ENCODE results near the gene MAEL. TPM values are rescaled to one million over a fixed set of nuclear protein-coding genes. Genes with fewer than 3 reads are reported as not detected.

The MAEL gene
- total and polyA plus RNA-seq, 2 experiments from 2014 or later = 0.76 to 0.95 TPM

DNA sequence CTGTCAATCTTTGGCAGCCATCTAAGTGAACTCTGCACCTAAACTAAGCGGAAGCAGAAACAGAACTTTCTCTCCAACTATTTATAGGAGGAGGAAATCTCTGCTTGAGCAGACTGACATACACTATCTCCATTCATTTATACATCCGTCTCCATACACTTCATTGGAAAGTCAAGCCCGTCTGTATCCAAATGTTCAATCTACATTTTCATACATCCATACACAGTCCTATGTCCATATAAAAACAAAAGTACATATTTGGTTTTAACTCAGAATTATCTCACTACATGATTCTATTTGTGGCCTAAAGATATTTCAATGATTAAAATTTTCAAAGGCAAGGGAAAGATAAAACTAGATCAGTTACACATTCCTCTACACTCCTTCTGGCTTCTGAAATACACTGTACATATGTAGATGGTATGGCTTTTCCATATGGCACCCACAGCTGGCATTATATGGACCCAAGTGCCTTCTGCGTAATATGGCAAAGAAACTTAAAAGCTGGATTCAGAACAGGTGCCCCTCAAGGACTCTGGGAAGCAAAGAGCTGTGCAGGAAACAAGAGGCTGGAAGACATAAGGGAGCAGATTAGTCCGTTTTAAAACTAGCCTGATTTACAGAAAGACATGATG lies 49.2 kb upstream of the MAEL start:
- Histone ChIP-seq H3K36me3 (ENCODE audit: insufficient read depth) (no peaks in the 10 kb centered on the region), H3K27me3 (ENCODE audit: insufficient read depth) (no peaks in the 10 kb centered on the region), H3K9me2 (ENCODE audit: insufficient read depth) (no peaks in the 10 kb centered on the region), H3K4me3 (no peak overlapping the region), H3K4me2 (no peak overlapping the region), H3K79me2 (replicated peaks; ENCODE audit: insufficient read depth) (no peaks in the 10 kb centered on the region), H3F3A (replicated peaks; ENCODE audit: low read depth) (no peaks in the 10 kb centered on the region), H4K20me1 (replicated peaks; ENCODE audit: insufficient read depth) (no peaks in the 10 kb centered on the region), H3K4me1 (ENCODE audit: insufficient read depth) (0 out of 2 replicates have a peak, but pooled peaks cover under 1% of the 10 kb centered on the region), H2AFZ (no peak overlapping the region), H3K27ac (ENCODE audit: low read depth) (no peak overlapping the region)
- Mint-ChIP-seq H3K27ac (no peak overlapping the region), H3K36me3 (ENCODE audit: low read depth) (no peaks in the 10 kb centered on the region), H3K4me3 (no peak overlapping the region), H3K27me3 (ENCODE audit: insufficient read depth, low read depth, poor library complexity) (no peaks in the 10 kb centered on the region), H3K4me1 (peaks cover 3% of the 10 kb centered on the region; the same call in 2 of the 3 replicates), H3K9me3 (no peaks in the 10 kb centered on the region)
- TF ChIP-seq ZNF331 (CRISPR knock-in tag; IDR thresholded peaks at IDR 0.05; ENCODE audit: low read depth) (no peak), CREB1 (CRISPR knock-in tag; IDR thresholded peaks at IDR 0.05; ENCODE audit: low read depth) (no peak), EZH2phosphoT487 (IDR thresholded peaks at IDR 0.05; ENCODE audit: unreplicated experiment) (no peak), EZH2 (IDR thresholded peaks at IDR 0.05; ENCODE audit: low read depth, unreplicated experiment) (no peak), POLR2AphosphoS5 (IDR thresholded peaks at IDR 0.05; ENCODE audit: low read depth) (no peak), NANOG (IDR thresholded peaks at IDR 0.05; ENCODE audit: borderline replicate concordance) (no peak), JUNB (IDR thresholded peaks at IDR 0.05; ENCODE audit: unreplicated experiment) (no peak), STAT1 (IDR thresholded peaks at IDR 0.05; ENCODE audit: unreplicated experiment) (no peak), ZNF114 (CRISPR knock-in tag; IDR thresholded peaks at IDR 0.05) (no peak)
- TF ChIP-seq, protein P1, sequence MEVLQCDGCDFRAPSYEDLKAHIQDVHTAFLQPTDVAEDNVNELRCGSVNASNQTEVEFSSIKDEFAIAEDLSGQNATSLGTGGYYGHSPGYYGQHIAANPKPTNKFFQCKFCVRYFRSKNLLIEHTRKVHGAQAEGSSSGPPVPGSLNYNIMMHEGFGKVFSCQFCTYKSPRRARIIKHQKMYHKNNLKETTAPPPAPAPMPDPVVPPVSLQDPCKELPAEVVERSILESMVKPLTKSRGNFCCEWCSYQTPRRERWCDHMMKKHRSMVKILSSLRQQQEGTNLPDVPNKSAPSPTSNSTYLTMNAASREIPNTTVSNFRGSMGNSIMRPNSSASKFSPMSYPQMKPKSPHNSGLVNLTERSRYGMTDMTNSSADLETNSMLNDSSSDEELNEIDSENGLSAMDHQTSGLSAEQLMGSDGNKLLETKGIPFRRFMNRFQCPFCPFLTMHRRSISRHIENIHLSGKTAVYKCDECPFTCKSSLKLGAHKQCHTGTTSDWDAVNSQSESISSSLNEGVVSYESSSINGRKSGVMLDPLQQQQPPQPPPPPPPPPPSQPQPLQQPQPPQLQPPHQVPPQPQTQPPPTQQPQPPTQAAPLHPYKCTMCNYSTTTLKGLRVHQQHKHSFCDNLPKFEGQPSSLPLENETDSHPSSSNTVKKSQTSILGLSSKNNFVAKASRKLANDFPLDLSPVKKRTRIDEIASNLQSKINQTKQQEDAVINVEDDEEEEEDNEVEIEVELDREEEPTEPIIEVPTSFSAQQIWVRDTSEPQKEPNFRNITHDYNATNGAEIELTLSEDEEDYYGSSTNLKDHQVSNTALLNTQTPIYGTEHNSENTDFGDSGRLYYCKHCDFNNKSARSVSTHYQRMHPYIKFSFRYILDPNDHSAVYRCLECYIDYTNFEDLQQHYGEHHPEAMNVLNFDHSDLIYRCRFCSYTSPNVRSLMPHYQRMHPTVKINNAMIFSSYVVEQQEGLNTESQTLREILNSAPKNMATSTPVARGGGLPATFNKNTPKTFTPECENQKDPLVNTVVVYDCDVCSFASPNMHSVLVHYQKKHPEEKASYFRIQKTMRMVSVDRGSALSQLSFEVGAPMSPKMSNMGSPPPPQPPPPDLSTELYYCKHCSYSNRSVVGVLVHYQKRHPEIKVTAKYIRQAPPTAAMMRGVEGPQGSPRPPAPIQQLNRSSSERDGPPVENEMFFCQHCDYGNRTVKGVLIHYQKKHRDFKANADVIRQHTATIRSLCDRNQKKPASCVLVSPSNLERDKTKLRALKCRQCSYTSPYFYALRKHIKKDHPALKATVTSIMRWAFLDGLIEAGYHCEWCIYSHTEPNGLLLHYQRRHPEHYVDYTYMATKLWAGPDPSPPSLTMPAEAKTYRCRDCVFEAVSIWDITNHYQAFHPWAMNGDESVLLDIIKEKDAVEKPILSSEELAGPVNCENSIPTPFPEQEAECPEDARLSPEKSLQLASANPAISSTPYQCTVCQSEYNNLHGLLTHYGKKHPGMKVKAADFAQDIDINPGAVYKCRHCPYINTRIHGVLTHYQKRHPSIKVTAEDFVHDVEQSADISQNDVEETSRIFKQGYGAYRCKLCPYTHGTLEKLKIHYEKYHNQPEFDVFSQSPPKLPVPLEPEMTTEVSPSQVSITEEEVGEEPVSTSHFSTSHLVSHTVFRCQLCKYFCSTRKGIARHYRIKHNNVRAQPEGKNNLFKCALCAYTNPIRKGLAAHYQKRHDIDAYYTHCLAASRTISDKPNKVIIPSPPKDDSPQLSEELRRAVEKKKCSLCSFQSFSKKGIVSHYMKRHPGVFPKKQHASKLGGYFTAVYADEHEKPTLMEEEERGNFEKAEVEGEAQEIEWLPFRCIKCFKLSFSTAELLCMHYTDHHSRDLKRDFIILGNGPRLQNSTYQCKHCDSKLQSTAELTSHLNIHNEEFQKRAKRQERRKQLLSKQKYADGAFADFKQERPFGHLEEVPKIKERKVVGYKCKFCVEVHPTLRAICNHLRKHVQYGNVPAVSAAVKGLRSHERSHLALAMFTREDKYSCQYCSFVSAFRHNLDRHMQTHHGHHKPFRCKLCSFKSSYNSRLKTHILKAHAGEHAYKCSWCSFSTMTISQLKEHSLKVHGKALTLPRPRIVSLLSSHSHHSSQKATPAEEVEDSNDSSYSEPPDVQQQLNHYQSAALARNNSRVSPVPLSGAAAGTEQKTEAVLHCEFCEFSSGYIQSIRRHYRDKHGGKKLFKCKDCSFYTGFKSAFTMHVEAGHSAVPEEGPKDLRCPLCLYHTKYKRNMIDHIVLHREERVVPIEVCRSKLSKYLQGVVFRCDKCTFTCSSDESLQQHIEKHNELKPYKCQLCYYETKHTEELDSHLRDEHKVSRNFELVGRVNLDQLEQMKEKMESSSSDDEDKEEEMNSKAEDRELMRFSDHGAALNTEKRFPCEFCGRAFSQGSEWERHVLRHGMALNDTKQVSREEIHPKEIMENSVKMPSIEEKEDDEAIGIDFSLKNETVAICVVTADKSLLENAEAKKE (CRISPR knock-in tag; IDR thresholded peaks at IDR 0.05) = no peak
- TF ChIP-seq, protein P2, sequence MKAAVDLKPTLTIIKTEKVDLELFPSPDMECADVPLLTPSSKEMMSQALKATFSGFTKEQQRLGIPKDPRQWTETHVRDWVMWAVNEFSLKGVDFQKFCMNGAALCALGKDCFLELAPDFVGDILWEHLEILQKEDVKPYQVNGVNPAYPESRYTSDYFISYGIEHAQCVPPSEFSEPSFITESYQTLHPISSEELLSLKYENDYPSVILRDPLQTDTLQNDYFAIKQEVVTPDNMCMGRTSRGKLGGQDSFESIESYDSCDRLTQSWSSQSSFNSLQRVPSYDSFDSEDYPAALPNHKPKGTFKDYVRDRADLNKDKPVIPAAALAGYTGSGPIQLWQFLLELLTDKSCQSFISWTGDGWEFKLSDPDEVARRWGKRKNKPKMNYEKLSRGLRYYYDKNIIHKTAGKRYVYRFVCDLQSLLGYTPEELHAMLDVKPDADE (IDR thresholded peaks at IDR 0.05) = no peak
- TF ChIP-seq, protein P3, sequence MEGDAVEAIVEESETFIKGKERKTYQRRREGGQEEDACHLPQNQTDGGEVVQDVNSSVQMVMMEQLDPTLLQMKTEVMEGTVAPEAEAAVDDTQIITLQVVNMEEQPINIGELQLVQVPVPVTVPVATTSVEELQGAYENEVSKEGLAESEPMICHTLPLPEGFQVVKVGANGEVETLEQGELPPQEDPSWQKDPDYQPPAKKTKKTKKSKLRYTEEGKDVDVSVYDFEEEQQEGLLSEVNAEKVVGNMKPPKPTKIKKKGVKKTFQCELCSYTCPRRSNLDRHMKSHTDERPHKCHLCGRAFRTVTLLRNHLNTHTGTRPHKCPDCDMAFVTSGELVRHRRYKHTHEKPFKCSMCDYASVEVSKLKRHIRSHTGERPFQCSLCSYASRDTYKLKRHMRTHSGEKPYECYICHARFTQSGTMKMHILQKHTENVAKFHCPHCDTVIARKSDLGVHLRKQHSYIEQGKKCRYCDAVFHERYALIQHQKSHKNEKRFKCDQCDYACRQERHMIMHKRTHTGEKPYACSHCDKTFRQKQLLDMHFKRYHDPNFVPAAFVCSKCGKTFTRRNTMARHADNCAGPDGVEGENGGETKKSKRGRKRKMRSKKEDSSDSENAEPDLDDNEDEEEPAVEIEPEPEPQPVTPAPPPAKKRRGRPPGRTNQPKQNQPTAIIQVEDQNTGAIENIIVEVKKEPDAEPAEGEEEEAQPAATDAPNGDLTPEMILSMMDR (conservative IDR thresholded peaks at IDR 0.05; ENCODE audit: low read depth in 2 of 2) = no peak
- TF ChIP-seq, protein P4, sequence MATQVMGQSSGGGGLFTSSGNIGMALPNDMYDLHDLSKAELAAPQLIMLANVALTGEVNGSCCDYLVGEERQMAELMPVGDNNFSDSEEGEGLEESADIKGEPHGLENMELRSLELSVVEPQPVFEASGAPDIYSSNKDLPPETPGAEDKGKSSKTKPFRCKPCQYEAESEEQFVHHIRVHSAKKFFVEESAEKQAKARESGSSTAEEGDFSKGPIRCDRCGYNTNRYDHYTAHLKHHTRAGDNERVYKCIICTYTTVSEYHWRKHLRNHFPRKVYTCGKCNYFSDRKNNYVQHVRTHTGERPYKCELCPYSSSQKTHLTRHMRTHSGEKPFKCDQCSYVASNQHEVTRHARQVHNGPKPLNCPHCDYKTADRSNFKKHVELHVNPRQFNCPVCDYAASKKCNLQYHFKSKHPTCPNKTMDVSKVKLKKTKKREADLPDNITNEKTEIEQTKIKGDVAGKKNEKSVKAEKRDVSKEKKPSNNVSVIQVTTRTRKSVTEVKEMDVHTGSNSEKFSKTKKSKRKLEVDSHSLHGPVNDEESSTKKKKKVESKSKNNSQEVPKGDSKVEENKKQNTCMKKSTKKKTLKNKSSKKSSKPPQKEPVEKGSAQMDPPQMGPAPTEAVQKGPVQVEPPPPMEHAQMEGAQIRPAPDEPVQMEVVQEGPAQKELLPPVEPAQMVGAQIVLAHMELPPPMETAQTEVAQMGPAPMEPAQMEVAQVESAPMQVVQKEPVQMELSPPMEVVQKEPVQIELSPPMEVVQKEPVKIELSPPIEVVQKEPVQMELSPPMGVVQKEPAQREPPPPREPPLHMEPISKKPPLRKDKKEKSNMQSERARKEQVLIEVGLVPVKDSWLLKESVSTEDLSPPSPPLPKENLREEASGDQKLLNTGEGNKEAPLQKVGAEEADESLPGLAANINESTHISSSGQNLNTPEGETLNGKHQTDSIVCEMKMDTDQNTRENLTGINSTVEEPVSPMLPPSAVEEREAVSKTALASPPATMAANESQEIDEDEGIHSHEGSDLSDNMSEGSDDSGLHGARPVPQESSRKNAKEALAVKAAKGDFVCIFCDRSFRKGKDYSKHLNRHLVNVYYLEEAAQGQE (IDR thresholded peaks at IDR 0.05; ENCODE audit: unreplicated experiment) = no peak
- DNase-seq (ENCODE audit: low spot score) = no peak
- ATAC-seq = no peak
